GM23338 (cell line): ENCODE data around the gene JMJD1C. TPM values are rescaled to one million over a fixed set of nuclear protein-coding genes. Genes with fewer than 3 reads are reported as not detected.

Experiments used
- ATAC-seq: fragments of 200-7000 bp; cut with Tn5 transposase; 3 replicates; pipeline ENCODE4 v1.9.1; 2020
- DNase-seq: peaks from one replicate; pipeline ENCODE4 v3.0.0-alpha.2; 2015; ENCODE audit warnings: low spot score
- H2AFZ ChIP-seq: fragments of 200-600 bp; sonication (generic); 2 replicates; pipeline ENCODE4 v1.8.0; 2016; ENCODE audit warnings: antibody characterized with exemption, mild to moderate bottlenecking, moderate library complexity
- H3F3A ChIP-seq: fragments of 200-600 bp; sonication (generic); replicated peaks from 2 replicates; pipeline ENCODE4 v1.8.0; 2017; ENCODE audit warnings: antibody characterized with exemption, mixed run types, low read depth
- H3K27ac ChIP-seq: fragments of 200-600 bp; sonication (generic); 2 replicates; pipeline ENCODE4 v1.6.1; 2016; ENCODE audit warnings: low read depth
- H3K27me3 ChIP-seq: fragments of 200-600 bp; sonication (generic); 2 replicates; pipeline ENCODE4 v1.8.0; 2016; ENCODE audit warnings: mild to moderate bottlenecking, mixed run types, moderate library complexity; ENCODE audit not compliant: insufficient read depth
- H3K36me3 ChIP-seq: fragments of 200-600 bp; sonication (generic); 2 replicates; pipeline ENCODE4 v1.8.0; 2016; ENCODE audit warnings: mild to moderate bottlenecking; ENCODE audit not compliant: insufficient read depth
- H3K4me1 ChIP-seq: fragments of 200-600 bp; sonication (generic); 2 replicates; pipeline ENCODE4 v1.8.0; 2016; ENCODE audit warnings: mild to moderate bottlenecking, moderate library complexity; ENCODE audit not compliant: insufficient read depth
- H3K4me2 ChIP-seq: fragments of 200-600 bp; sonication (generic); 2 replicates; pipeline ENCODE4 v1.7.1; 2017; ENCODE audit warnings: mixed run types
- H3K4me3 ChIP-seq: fragments of 200-600 bp; sonication (generic); 2 replicates; pipeline ENCODE4 v1.6.1; 2016; ENCODE audit warnings: mixed run types
- H3K79me2 ChIP-seq: fragments of 200-600 bp; sonication (generic); replicated peaks from 2 replicates; pipeline ENCODE4 v1.8.0; 2017; ENCODE audit warnings: mild to moderate bottlenecking; ENCODE audit not compliant: insufficient read depth
- H3K9me2 ChIP-seq: fragments of 200-600 bp; sonication (generic); 2 replicates; pipeline ENCODE4 v1.8.0; 2017; ENCODE audit not compliant: insufficient read depth
- H4K20me1 ChIP-seq: fragments of 200-600 bp; sonication (generic); replicated peaks from 2 replicates; pipeline ENCODE4 v1.8.0; 2017; ENCODE audit warnings: mild to moderate bottlenecking; ENCODE audit not compliant: insufficient read depth
- H3K27ac Mint-ChIP-seq: 2 replicates; pipeline ENCODE4 v1.8.0; 2020; ENCODE audit warnings: inconsistent platforms, mild to moderate bottlenecking, moderate library complexity, mixed read lengths
- H3K27me3 Mint-ChIP-seq: 3 replicates; pipeline ENCODE4 v1.8.0; 2022; ENCODE audit warnings: low read depth, mild to moderate bottlenecking, moderate library complexity, mixed read lengths, inconsistent platforms; ENCODE audit not compliant: insufficient read depth, poor library complexity
- H3K36me3 Mint-ChIP-seq: 3 replicates; pipeline ENCODE4 v1.8.0; 2021; ENCODE audit warnings: low read depth, mild to moderate bottlenecking, inconsistent platforms, moderate library complexity, mixed read lengths
- H3K4me1 Mint-ChIP-seq: 3 replicates; pipeline ENCODE4 v1.8.0; 2020; ENCODE audit warnings: mild to moderate bottlenecking, inconsistent platforms, mixed read lengths
- H3K4me3 Mint-ChIP-seq: 3 replicates; pipeline ENCODE4 v1.8.0; 2021; ENCODE audit warnings: moderate library complexity, mild to moderate bottlenecking, inconsistent platforms, mixed read lengths
- H3K9me3 Mint-ChIP-seq: 3 replicates; pipeline ENCODE4 v1.8.0; 2020; ENCODE audit warnings: moderate library complexity, mild to moderate bottlenecking, inconsistent platforms, mixed read lengths
- CREB1 ChIP-seq: fragments of 250-450 bp; sonication (Bioruptor Pico); IDR thresholded peaks from 2 replicates; pipeline ENCODE4 v1.5.0; 2020; ENCODE audit warnings: low read depth, mild to moderate bottlenecking, moderate library complexity
- JUNB ChIP-seq: IDR thresholded peaks from one replicate; pipeline ENCODE4 v1.6.1; 2016; ENCODE audit warnings: antibody characterized with exemption; ENCODE audit not compliant: unreplicated experiment
- NANOG ChIP-seq: IDR thresholded peaks from 2 replicates; pipeline ENCODE4 v1.6.1; 2016; ENCODE audit warnings: antibody characterized with exemption, borderline replicate concordance
- POLR2AphosphoS5 ChIP-seq: IDR thresholded peaks from 2 replicates; pipeline ENCODE4 v1.6.1; 2016; ENCODE audit warnings: antibody characterized with exemption, low read depth
- ZNF114 ChIP-seq: fragments of 250-450 bp; sonication (Bioruptor Pico); IDR thresholded peaks from 2 replicates; pipeline ENCODE4 v1.5.0; 2020; ENCODE audit warnings: mild to moderate bottlenecking, moderate library complexity
- ZNF331 ChIP-seq: fragments of 250-450 bp; sonication (Bioruptor Pico); IDR thresholded peaks from 2 replicates; pipeline ENCODE4 v1.5.0; 2020; ENCODE audit warnings: low read depth, mild to moderate bottlenecking, moderate library complexity
- polyA plus RNA-seq: library from polyadenylated mRNA; unstranded; fragments of >200 nt; fragmentation: Nextera tagmentation; extraction: Ambion mirVana; gene quantifications from 2 replicates; pipeline ENCODE4 v1.2.1, GENCODE V29; 2016
- total RNA-seq: library from RNA; depleted of rRNA; stranded (reverse); fragments of >200 nt; shearing (Covaris generic); gene quantifications from 2 replicates; pipeline ENCODE4 v1.2.3, GENCODE V29; 2014
- TF ChIP-seq, protein P1 (sequence below): fragments of 250-450 bp; sonication (Bioruptor Pico); IDR thresholded peaks from 2 replicates; pipeline ENCODE4 v1.5.0; 2020; ENCODE audit warnings: mild to moderate bottlenecking, moderate library complexity
- TF ChIP-seq, protein P2 (sequence below), 2 experiments: fragments of 200-600 bp in 1 of 2; sonication (generic) in 1 of 2; conservative IDR thresholded peaks; 2 replicates each; pipeline versions ENCODE4 v1.5.1 to v1.6.1; 2016 to 2017; ENCODE audit warnings: antibody characterized with exemption in 2 of 2, low read depth in 2 of 2, mild to moderate bottlenecking in 2 of 2, moderate library complexity in 1 of 2

The JMJD1C gene
- total and polyA plus RNA-seq, 2 experiments from 2014 or later = 333 to 435 TPM

DNA sequence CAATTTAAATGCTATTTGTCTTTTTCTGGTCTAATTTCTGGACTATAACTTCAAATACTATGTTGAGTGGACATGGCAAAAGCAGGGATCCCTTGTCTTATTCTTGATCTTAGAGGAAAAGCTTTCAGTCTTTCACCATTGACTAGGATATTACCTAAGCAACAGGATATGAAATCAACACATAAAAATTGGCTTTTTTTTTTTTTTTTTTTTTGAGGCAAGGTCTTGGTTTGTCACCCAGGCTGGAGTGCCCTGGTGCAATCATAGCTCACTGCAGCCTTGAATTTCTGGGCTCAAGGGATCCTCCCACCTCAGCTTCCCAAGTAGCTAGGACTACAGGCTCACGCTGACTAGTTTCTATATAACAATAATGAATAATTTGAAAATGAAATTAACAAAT lies 90.8 kb downstream of the JMJD1C start (continued):
- TF ChIP-seq, protein P1, sequence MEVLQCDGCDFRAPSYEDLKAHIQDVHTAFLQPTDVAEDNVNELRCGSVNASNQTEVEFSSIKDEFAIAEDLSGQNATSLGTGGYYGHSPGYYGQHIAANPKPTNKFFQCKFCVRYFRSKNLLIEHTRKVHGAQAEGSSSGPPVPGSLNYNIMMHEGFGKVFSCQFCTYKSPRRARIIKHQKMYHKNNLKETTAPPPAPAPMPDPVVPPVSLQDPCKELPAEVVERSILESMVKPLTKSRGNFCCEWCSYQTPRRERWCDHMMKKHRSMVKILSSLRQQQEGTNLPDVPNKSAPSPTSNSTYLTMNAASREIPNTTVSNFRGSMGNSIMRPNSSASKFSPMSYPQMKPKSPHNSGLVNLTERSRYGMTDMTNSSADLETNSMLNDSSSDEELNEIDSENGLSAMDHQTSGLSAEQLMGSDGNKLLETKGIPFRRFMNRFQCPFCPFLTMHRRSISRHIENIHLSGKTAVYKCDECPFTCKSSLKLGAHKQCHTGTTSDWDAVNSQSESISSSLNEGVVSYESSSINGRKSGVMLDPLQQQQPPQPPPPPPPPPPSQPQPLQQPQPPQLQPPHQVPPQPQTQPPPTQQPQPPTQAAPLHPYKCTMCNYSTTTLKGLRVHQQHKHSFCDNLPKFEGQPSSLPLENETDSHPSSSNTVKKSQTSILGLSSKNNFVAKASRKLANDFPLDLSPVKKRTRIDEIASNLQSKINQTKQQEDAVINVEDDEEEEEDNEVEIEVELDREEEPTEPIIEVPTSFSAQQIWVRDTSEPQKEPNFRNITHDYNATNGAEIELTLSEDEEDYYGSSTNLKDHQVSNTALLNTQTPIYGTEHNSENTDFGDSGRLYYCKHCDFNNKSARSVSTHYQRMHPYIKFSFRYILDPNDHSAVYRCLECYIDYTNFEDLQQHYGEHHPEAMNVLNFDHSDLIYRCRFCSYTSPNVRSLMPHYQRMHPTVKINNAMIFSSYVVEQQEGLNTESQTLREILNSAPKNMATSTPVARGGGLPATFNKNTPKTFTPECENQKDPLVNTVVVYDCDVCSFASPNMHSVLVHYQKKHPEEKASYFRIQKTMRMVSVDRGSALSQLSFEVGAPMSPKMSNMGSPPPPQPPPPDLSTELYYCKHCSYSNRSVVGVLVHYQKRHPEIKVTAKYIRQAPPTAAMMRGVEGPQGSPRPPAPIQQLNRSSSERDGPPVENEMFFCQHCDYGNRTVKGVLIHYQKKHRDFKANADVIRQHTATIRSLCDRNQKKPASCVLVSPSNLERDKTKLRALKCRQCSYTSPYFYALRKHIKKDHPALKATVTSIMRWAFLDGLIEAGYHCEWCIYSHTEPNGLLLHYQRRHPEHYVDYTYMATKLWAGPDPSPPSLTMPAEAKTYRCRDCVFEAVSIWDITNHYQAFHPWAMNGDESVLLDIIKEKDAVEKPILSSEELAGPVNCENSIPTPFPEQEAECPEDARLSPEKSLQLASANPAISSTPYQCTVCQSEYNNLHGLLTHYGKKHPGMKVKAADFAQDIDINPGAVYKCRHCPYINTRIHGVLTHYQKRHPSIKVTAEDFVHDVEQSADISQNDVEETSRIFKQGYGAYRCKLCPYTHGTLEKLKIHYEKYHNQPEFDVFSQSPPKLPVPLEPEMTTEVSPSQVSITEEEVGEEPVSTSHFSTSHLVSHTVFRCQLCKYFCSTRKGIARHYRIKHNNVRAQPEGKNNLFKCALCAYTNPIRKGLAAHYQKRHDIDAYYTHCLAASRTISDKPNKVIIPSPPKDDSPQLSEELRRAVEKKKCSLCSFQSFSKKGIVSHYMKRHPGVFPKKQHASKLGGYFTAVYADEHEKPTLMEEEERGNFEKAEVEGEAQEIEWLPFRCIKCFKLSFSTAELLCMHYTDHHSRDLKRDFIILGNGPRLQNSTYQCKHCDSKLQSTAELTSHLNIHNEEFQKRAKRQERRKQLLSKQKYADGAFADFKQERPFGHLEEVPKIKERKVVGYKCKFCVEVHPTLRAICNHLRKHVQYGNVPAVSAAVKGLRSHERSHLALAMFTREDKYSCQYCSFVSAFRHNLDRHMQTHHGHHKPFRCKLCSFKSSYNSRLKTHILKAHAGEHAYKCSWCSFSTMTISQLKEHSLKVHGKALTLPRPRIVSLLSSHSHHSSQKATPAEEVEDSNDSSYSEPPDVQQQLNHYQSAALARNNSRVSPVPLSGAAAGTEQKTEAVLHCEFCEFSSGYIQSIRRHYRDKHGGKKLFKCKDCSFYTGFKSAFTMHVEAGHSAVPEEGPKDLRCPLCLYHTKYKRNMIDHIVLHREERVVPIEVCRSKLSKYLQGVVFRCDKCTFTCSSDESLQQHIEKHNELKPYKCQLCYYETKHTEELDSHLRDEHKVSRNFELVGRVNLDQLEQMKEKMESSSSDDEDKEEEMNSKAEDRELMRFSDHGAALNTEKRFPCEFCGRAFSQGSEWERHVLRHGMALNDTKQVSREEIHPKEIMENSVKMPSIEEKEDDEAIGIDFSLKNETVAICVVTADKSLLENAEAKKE (CRISPR knock-in tag) = no peak
- TF ChIP-seq ZNF114 (no peak), JUNB (no peak), POLR2AphosphoS5 (no peak), CREB1 (no peak)
- TF ChIP-seq, protein P2, sequence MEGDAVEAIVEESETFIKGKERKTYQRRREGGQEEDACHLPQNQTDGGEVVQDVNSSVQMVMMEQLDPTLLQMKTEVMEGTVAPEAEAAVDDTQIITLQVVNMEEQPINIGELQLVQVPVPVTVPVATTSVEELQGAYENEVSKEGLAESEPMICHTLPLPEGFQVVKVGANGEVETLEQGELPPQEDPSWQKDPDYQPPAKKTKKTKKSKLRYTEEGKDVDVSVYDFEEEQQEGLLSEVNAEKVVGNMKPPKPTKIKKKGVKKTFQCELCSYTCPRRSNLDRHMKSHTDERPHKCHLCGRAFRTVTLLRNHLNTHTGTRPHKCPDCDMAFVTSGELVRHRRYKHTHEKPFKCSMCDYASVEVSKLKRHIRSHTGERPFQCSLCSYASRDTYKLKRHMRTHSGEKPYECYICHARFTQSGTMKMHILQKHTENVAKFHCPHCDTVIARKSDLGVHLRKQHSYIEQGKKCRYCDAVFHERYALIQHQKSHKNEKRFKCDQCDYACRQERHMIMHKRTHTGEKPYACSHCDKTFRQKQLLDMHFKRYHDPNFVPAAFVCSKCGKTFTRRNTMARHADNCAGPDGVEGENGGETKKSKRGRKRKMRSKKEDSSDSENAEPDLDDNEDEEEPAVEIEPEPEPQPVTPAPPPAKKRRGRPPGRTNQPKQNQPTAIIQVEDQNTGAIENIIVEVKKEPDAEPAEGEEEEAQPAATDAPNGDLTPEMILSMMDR (conservative IDR thresholded peaks at IDR 0.05; ENCODE audit: low read depth in 2 of 2) = no peak

DNA sequence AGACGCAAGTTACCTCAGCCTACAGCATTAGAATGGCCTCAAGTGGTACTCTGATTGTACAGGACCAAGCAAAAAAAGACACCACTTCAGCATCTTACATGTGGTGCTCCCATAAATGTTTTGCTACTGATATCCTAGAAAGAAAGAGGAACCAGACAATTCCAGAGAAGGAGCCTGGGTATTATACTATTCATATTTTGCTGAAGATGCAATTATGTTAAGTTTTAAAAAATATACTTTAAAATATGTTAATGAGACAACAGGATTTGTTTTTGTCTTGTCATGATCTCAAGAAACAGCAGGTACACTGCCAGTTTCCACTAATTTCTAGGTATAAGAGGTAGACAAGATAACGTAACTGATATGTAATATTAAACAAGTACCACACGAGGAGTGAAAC lies 92.6 kb downstream of the JMJD1C start:
- Histone ChIP-seq H3K79me2 (peaks cover 45% of the 10 kb centered on the region), H3K36me3 (no peaks in the 10 kb centered on the region), H3K27ac (no peak overlapping the region), H3F3A (no peaks in the 10 kb centered on the region), H3K9me2 (no peaks in the 10 kb centered on the region), H3K27me3 (no peaks in the 10 kb centered on the region), H2AFZ (no peak overlapping the region), H3K4me2 (no peak overlapping the region), H3K4me3 (no peak overlapping the region), H3K4me1 (0 out of 2 replicates have a peak, but pooled peaks cover 4% of the 10 kb centered on the region), H4K20me1 (no peaks in the 10 kb centered on the region; the same call in 1 of the 2 replicates)
- H3K4me3 Mint-ChIP-seq = no peak overlapping the region
- no peaks in the 10 kb centered on the region for H3K4me1 Mint-ChIP-seq
- H3K36me3 Mint-ChIP-seq = no peaks in the 10 kb centered on the region
- no peaks in the 10 kb centered on the region for H3K9me3 Mint-ChIP-seq
- no peaks in the 10 kb centered on the region for H3K27me3 Mint-ChIP-seq
- no peak for DNase-seq
- no peak overlapping the region for H3K27ac Mint-ChIP-seq
- no peak for ATAC-seq
- TF ChIP-seq, protein P2 (conservative IDR thresholded peaks at IDR 0.05; ENCODE audit: low read depth in 2 of 2) = no peak
- TF ChIP-seq ZNF331 (CRISPR knock-in tag) (no peak), NANOG (no peak), JUNB (no peak)
